ENCODE measurements around the gene UGCG.
"Not testable (repeated sequence)": the region's sequence is repeated elsewhere in the genome, so short reads cannot be mapped to it uniquely, and the experiment has no call there.

UGCG gene

GRCh38 chr9:111940697-111941096, 44.1 kb downstream of the UGCG start:
- TF ChIP-seq MYC (IDR thresholded peaks at IDR 0.05; ENCODE audit: low read depth, low read length) (no peak), CTCF (IDR thresholded peaks at IDR 0.05; ENCODE audit: low read depth, low read length) (no peak), POLR2A (IDR thresholded peaks at IDR 0.05; ENCODE audit: extremely low read depth, insufficient read length) (no peak)
- TF ChIP-seq, protein P1, sequence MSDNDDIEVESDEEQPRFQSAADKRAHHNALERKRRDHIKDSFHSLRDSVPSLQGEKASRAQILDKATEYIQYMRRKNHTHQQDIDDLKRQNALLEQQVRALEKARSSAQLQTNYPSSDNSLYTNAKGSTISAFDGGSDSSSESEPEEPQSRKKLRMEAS (IDR thresholded peaks at IDR 0.05; ENCODE audit: low read depth, low read length), result no peak
- DNase-seq (ENCODE audit: low read depth), result no peak
- no peak overlapping the region for H3K4me3 ChIP-seq (ENCODE audit: low read depth, low read length)

DNA sequence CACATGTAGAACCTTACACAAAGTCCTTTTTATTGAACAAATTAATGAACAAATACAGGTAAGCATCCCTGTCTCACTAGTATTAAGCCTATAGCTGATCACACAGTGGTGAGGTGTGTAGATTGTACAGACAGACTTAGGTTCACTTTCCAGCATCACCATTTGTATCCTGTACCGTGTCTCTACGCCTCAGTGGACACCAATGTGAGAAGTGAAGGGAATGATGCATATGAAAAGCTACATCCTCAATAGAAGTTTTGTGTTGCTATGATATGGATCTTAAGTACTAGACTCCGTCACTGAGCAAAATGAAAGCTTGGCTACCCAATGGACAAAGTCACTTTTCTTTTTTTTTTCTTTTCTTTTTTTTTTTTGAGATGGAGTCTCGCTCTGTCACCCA, 46.6 kb downstream of the UGCG start:
- no peak for TF ChIP-seq CTCF (IDR thresholded peaks at IDR 0.05; ENCODE audit: low read depth, low read length)
- TF ChIP-seq, protein P1 (IDR thresholded peaks at IDR 0.05; ENCODE audit: low read depth, low read length), result no peak
- no peak for TF ChIP-seq POLR2A (IDR thresholded peaks at IDR 0.05; ENCODE audit: extremely low read depth, insufficient read length)
- TF ChIP-seq MYC (IDR thresholded peaks at IDR 0.05; ENCODE audit: low read depth, low read length), result no peak
- DNase-seq (ENCODE audit: low read depth), result no peak
- H3K4me3 ChIP-seq (ENCODE audit: low read depth, low read length), result no peak overlapping the region

GRCh38 chr9:111943746-111944145, 47.1 kb downstream of the UGCG start:
- no peak for DNase-seq (ENCODE audit: low read depth)
- no peak overlapping the region for H3K4me3 ChIP-seq (ENCODE audit: low read depth, low read length)
- TF ChIP-seq MYC (IDR thresholded peaks at IDR 0.05; ENCODE audit: low read depth, low read length) (no peak), POLR2A (IDR thresholded peaks at IDR 0.05; ENCODE audit: extremely low read depth, insufficient read length) (no peak), CTCF (IDR thresholded peaks at IDR 0.05; ENCODE audit: low read depth, low read length) (no peak)
- TF ChIP-seq, protein P1 (IDR thresholded peaks at IDR 0.05; ENCODE audit: low read depth, low read length), result no peak

- peak; percentile 36 for DNase-seq (ENCODE audit: low read depth)
- TF ChIP-seq MYC (IDR thresholded peaks at IDR 0.05; ENCODE audit: low read depth, low read length) (no peak), CTCF (IDR thresholded peaks at IDR 0.05; ENCODE audit: low read depth, low read length) (no peak), POLR2A (IDR thresholded peaks at IDR 0.05; ENCODE audit: extremely low read depth, insufficient read length) (no peak)
- TF ChIP-seq, protein P1 (IDR thresholded peaks at IDR 0.05; ENCODE audit: low read depth, low read length), result no peak
Observed at GRCh38 chr9:111944241-111944866, 47.7 kb downstream of the UGCG start.

GRCh38 chr9:111945216-111945615, 48.6 kb downstream of the UGCG start:
- no peak for DNase-seq (ENCODE audit: low read depth)
- TF ChIP-seq MYC (IDR thresholded peaks at IDR 0.05; ENCODE audit: low read depth, low read length), result no peak
- TF ChIP-seq, protein P1 (IDR thresholded peaks at IDR 0.05; ENCODE audit: low read depth, low read length), result no peak
- no peak for TF ChIP-seq CTCF (IDR thresholded peaks at IDR 0.05; ENCODE audit: low read depth, low read length)
- TF ChIP-seq POLR2A (IDR thresholded peaks at IDR 0.05; ENCODE audit: extremely low read depth, insufficient read length), result no peak
- no peak overlapping the region for H3K4me3 ChIP-seq (ENCODE audit: low read depth, low read length)

More at GRCh38 chr9:111944241-111944866, 47.7 kb downstream of the UGCG start:
- H3K4me3 ChIP-seq (ENCODE audit: low read depth, low read length), result no peak overlapping the region

GRCh38 chr9:111948109-111948508, 51.5 kb downstream of the UGCG start:
- H3K4me3 ChIP-seq (ENCODE audit: low read depth, low read length); DNase-seq (ENCODE audit: low read depth): not testable (repeated sequence)

Measured in NB4 (cell line).